HEK293 (cell line): ENCODE results near the gene KIDINS220.

Experiments used
- BCL11B ChIP-seq: fragments of 450-650 bp; formaldehyde crosslinking; IDR thresholded peaks from 2 replicates; pipeline ENCODE4 v1.5.1; 2016; ENCODE audit warnings: low read depth, missing biosample characterization, missing genetic modification characterization
- GLI2 ChIP-seq: fragments of 450-650 bp; formaldehyde crosslinking; IDR thresholded peaks from 2 replicates; pipeline ENCODE4; 2017; ENCODE audit warnings: missing biosample characterization, missing genetic modification characterization, low read depth, borderline replicate concordance
- KLF10 ChIP-seq: fragments of 450-650 bp; IDR thresholded peaks from 2 replicates; pipeline ENCODE4 v1.5.1; 2018; ENCODE audit warnings: missing biosample characterization, mild to moderate bottlenecking, missing genetic modification characterization
- KLF9 ChIP-seq: fragments of 450-650 bp; formaldehyde crosslinking; IDR thresholded peaks from 2 replicates; pipeline ENCODE4 v1.5.1; 2016; ENCODE audit warnings: missing biosample characterization, missing genetic modification characterization, low read depth
- OSR2 ChIP-seq: fragments of 450-650 bp; formaldehyde crosslinking; IDR thresholded peaks from 2 replicates; pipeline ENCODE4 v1.5.1; 2016; ENCODE audit warnings: missing biosample characterization, missing genetic modification characterization
- OVOL3 ChIP-seq: fragments of 450-650 bp; formaldehyde crosslinking; IDR thresholded peaks from 2 replicates; pipeline ENCODE4 v1.5.1; 2016; ENCODE audit warnings: missing biosample characterization, missing genetic modification characterization
- RBAK ChIP-seq: fragments of 450-650 bp; formaldehyde crosslinking; IDR thresholded peaks from 2 replicates; pipeline ENCODE4 v1.5.1; 2016; ENCODE audit warnings: missing biosample characterization, missing genetic modification characterization
- SCRT1 ChIP-seq: fragments of 450-650 bp; formaldehyde crosslinking; IDR thresholded peaks from 2 replicates; pipeline ENCODE4 v1.5.1; 2016; ENCODE audit warnings: missing biosample characterization, missing genetic modification characterization, borderline replicate concordance
- WT1 ChIP-seq: fragments of 450-650 bp; formaldehyde crosslinking; IDR thresholded peaks from 2 replicates; pipeline ENCODE4 v1.5.1; 2016; ENCODE audit warnings: missing biosample characterization, missing genetic modification characterization
- ZBTB17 ChIP-seq: fragments of 450-650 bp; formaldehyde crosslinking; IDR thresholded peaks from 2 replicates; pipeline ENCODE4 v1.5.1; 2016; ENCODE audit warnings: missing biosample characterization, missing genetic modification characterization
- ZBTB48 ChIP-seq: fragments of 450-650 bp; formaldehyde crosslinking; IDR thresholded peaks from 2 replicates; pipeline ENCODE4 v1.5.1; 2016; ENCODE audit warnings: missing biosample characterization, missing genetic modification characterization
- ZFP69B ChIP-seq: fragments of 450-650 bp; formaldehyde crosslinking; IDR thresholded peaks from 2 replicates; pipeline ENCODE4 v1.5.1; 2016; ENCODE audit warnings: missing biosample characterization, missing genetic modification characterization
- ZNF155 ChIP-seq: fragments of 450-650 bp; formaldehyde crosslinking; IDR thresholded peaks from 2 replicates; pipeline ENCODE4 v1.5.1; 2016; ENCODE audit warnings: missing biosample characterization, missing genetic modification characterization
- ZNF169 ChIP-seq: fragments of 450-650 bp; formaldehyde crosslinking; IDR thresholded peaks from 2 replicates; pipeline ENCODE4 v1.5.1; 2016; ENCODE audit warnings: missing biosample characterization, missing genetic modification characterization
- ZNF214 ChIP-seq: fragments of 450-650 bp; formaldehyde crosslinking; IDR thresholded peaks from 2 replicates; pipeline ENCODE4 v1.5.1; 2017; ENCODE audit warnings: missing biosample characterization, mild to moderate bottlenecking, missing genetic modification characterization, borderline replicate concordance
- ZNF223 ChIP-seq: fragments of 450-650 bp; formaldehyde crosslinking; IDR thresholded peaks from 2 replicates; pipeline ENCODE4 v1.5.1; 2016; ENCODE audit warnings: missing biosample characterization, missing genetic modification characterization
- ZNF274 ChIP-seq, 2 experiments: fragments of 200-500 bp in 1 of 2; fragments of 450-650 bp in 1 of 2; sonication (Bioruptor generic) in 1 of 2; formaldehyde crosslinking in 1 of 2; IDR thresholded peaks; 2 replicates each; pipeline versions ENCODE4 v1.5.1 to v1.6.1; 2014 to 2016; ENCODE audit warnings: borderline replicate concordance in 1 of 2, inconsistent platforms in 1 of 2, low read length in 1 of 2, missing biosample characterization in 1 of 2, missing genetic modification characterization in 1 of 2
- ZNF350 ChIP-seq: fragments of 450-650 bp; formaldehyde crosslinking; IDR thresholded peaks from 2 replicates; pipeline ENCODE4 v1.5.0; 2017; ENCODE audit warnings: missing biosample characterization, mild to moderate bottlenecking, missing genetic modification characterization
- ZNF37A ChIP-seq: fragments of 450-650 bp; IDR thresholded peaks from 2 replicates; pipeline ENCODE4 v1.5.1; 2018; ENCODE audit warnings: missing biosample characterization, missing genetic modification characterization
- ZNF416 ChIP-seq: fragments of 450-650 bp; formaldehyde crosslinking; IDR thresholded peaks from 2 replicates; pipeline ENCODE4 v1.5.1; 2016; ENCODE audit warnings: missing biosample characterization, missing genetic modification characterization
- ZNF473 ChIP-seq: fragments of 450-650 bp; formaldehyde crosslinking; IDR thresholded peaks from 2 replicates; pipeline ENCODE4 v1.5.1; 2017; ENCODE audit warnings: missing biosample characterization, missing genetic modification characterization
- ZNF549 ChIP-seq: fragments of 450-650 bp; IDR thresholded peaks from 2 replicates; pipeline ENCODE4 v1.5.1; 2018; ENCODE audit warnings: missing biosample characterization, missing genetic modification characterization, mild to moderate bottlenecking, inconsistent platforms, moderate library complexity
- ZNF555 ChIP-seq: fragments of 450-650 bp; formaldehyde crosslinking; conservative IDR thresholded peaks from 2 replicates; pipeline ENCODE4 v1.5.1; 2017; ENCODE audit warnings: missing biosample characterization, mild to moderate bottlenecking, missing genetic modification characterization, inconsistent platforms
- ZNF600 ChIP-seq: fragments of 450-650 bp; formaldehyde crosslinking; IDR thresholded peaks from 2 replicates; pipeline ENCODE4 v1.5.1; 2016; ENCODE audit warnings: missing biosample characterization, missing genetic modification characterization
- ZNF623 ChIP-seq: fragments of 450-650 bp; formaldehyde crosslinking; IDR thresholded peaks from 2 replicates; pipeline ENCODE4 v1.5.1; 2016; ENCODE audit warnings: missing biosample characterization, missing genetic modification characterization
- ZNF626 ChIP-seq: fragments of 450-650 bp; sonication (Bioruptor Pico); formaldehyde crosslinking; IDR thresholded peaks from 2 replicates; pipeline ENCODE4 v1.5.1; 2018; ENCODE audit warnings: missing biosample characterization, missing genetic modification characterization, inconsistent platforms
- ZNF629 ChIP-seq: fragments of 450-650 bp; formaldehyde crosslinking; IDR thresholded peaks from 2 replicates; pipeline ENCODE4 v1.5.1; 2017; ENCODE audit warnings: missing biosample characterization, missing genetic modification characterization
- ZNF707 ChIP-seq: fragments of 450-650 bp; formaldehyde crosslinking; IDR thresholded peaks from 2 replicates; pipeline ENCODE4 v1.5.1; 2016; ENCODE audit warnings: missing biosample characterization, missing genetic modification characterization
- ZNF747 ChIP-seq: fragments of 450-650 bp; formaldehyde crosslinking; IDR thresholded peaks from 2 replicates; pipeline ENCODE4 v1.5.1; 2016; ENCODE audit warnings: missing biosample characterization, missing genetic modification characterization
- ZNF843 ChIP-seq: fragments of 450-650 bp; formaldehyde crosslinking; IDR thresholded peaks from 2 replicates; pipeline ENCODE4 v1.5.1; 2016; ENCODE audit warnings: missing biosample characterization, missing genetic modification characterization
- TF ChIP-seq, protein P1 (sequence below): fragments of 450-650 bp; formaldehyde crosslinking; IDR thresholded peaks from 2 replicates; pipeline ENCODE4 v1.5.1; 2016; ENCODE audit warnings: missing biosample characterization, missing genetic modification characterization
- TF ChIP-seq, protein P2 (sequence below): IDR thresholded peaks from 2 replicates; pipeline ENCODE4 v1.6.1; 2011; ENCODE audit warnings: mild to moderate bottlenecking, low read depth, low read length, borderline replicate concordance
- TF ChIP-seq, protein P3 (sequence below): fragments of 450-650 bp; formaldehyde crosslinking; IDR thresholded peaks from 2 replicates; pipeline ENCODE4 v1.5.1; 2016; ENCODE audit warnings: missing biosample characterization, missing genetic modification characterization
- TF ChIP-seq, protein P4 (sequence below): fragments of 450-650 bp; formaldehyde crosslinking; IDR thresholded peaks from 2 replicates; pipeline ENCODE4 v1.5.1; 2017; ENCODE audit warnings: missing biosample characterization, missing genetic modification characterization
- TF ChIP-seq, protein P5 (sequence below): fragments of 450-650 bp; formaldehyde crosslinking; IDR thresholded peaks from 2 replicates; pipeline ENCODE4 v1.5.1; 2016; ENCODE audit warnings: missing biosample characterization, missing genetic modification characterization

The KIDINS220 gene

DNA sequence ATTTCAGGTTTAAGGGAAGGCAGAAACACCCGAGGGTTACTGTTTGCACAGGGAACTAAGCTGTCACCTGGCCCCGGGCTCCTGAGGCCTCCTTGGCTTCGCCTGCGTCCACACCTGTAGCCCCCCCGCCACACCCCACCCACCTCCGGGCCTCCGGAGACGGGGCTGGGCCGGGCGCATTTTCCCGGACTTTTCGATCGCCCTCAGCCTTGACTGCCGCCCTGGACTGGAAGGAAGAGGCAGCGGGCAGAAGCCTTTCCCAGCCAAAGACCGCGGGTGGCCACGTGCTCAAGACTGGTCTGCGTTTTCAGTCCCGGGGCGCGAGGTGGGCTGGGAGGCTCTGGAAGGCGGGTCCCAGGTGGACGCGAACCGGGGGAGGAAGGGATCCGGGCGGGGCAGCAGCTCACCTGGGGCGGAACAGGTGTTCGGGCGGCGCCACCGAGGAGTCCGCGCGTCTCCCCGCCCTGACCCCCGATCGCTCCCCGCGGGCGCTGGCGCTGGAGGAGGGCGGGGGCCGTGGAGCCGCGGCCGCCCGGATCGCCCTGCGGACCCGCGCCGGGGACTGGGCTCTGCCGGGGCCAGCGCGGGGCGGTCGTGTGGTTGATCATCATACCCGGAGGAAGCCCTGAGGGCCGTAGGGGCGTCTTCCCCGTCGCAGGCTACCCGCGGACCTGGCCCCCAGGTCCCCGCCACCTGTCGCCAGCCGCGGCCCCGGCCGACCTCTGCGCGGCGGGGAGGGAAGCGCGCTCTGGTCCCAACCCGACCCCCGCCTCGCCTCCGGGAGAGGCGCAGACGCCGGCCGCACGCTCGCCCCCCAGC, 152.3 kb downstream of the KIDINS220 start (continued):
- TF ChIP-seq, protein P1, sequence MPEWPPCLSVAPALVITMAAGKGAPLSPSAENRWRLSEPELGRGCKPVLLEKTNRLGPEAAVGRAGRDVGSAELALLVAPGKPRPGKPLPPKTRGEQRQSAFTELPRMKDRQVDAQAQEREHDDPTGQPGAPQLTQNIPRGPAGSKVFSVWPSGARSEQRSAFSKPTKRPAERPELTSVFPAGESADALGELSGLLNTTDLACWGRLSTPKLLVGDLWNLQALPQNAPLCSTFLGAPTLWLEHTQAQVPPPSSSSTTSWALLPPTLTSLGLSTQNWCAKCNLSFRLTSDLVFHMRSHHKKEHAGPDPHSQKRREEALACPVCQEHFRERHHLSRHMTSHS (tag by site-specific recombination) = no peak
- TF ChIP-seq ZNF600 (no peak), ZNF155 (tag by site-specific recombination) (no peak), OVOL3 (tag by site-specific recombination) (no peak), ZBTB48 (no peak), ZFP69B (tag by site-specific recombination) (no peak), ZNF416 (tag by site-specific recombination) (no peak), GLI2 (tag by site-specific recombination) (no peak), RBAK (tag by site-specific recombination) (no peak), ZNF274 (IDR thresholded peaks at IDR 0.05; ENCODE audit: low read length) (no peak), ZNF274 (tag by site-specific recombination; IDR thresholded peaks at IDR 0.05; ENCODE audit: borderline replicate concordance) (no peak), KLF10 (tag by site-specific recombination) (no peak), ZNF555 (tag by site-specific recombination) (no peak), BCL11B (tag by site-specific recombination) (no peak), ZBTB17 (tag by site-specific recombination) (no peak; the same call in 1 of the 2 replicates), ZNF214 (tag by site-specific recombination) (no peak), ZNF37A (tag by site-specific recombination) (no peak), KLF9 (tag by site-specific recombination) (no peak), ZNF623 (tag by site-specific recombination) (no peak), ZNF473 (tag by site-specific recombination) (no peak), ZNF549 (tag by site-specific recombination) (no peak), SCRT1 (tag by site-specific recombination) (0 out of 2 replicates have a peak, but pooled peaks have one; percentile 34), ZNF747 (no peak), ZNF843 (tag by site-specific recombination) (no peak), WT1 (tag by site-specific recombination) (no peak), ZNF350 (tag by site-specific recombination) (no peak), ZNF629 (tag by site-specific recombination) (no peak), ZNF626 (tag by site-specific recombination) (no peak), ZNF707 (tag by site-specific recombination) (no peak), ZNF223 (no peak), OSR2 (no peak), ZNF169 (tag by site-specific recombination) (no peak)
- TF ChIP-seq, protein P2, sequence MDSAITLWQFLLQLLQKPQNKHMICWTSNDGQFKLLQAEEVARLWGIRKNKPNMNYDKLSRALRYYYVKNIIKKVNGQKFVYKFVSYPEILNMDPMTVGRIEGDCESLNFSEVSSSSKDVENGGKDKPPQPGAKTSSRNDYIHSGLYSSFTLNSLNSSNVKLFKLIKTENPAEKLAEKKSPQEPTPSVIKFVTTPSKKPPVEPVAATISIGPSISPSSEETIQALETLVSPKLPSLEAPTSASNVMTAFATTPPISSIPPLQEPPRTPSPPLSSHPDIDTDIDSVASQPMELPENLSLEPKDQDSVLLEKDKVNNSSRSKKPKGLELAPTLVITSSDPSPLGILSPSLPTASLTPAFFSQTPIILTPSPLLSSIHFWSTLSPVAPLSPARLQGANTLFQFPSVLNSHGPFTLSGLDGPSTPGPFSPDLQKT = no peak
- TF ChIP-seq, protein P3, sequence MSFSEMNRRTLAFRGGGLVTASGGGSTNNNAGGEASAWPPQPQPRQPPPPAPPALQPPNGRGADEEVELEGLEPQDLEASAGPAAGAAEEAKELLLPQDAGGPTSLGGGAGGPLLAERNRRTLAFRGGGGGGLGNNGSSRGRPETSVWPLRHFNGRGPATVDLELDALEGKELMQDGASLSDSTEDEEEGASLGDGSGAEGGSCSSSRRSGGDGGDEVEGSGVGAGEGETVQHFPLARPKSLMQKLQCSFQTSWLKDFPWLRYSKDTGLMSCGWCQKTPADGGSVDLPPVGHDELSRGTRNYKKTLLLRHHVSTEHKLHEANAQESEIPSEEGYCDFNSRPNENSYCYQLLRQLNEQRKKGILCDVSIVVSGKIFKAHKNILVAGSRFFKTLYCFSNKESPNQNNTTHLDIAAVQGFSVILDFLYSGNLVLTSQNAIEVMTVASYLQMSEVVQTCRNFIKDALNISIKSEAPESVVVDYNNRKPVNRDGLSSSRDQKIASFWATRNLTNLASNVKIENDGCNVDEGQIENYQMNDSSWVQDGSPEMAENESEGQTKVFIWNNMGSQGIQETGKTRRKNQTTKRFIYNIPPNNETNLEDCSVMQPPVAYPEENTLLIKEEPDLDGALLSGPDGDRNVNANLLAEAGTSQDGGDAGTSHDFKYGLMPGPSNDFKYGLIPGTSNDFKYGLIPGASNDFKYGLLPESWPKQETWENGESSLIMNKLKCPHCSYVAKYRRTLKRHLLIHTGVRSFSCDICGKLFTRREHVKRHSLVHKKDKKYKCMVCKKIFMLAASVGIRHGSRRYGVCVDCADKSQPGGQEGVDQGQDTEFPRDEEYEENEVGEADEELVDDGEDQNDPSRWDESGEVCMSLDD = no peak
- TF ChIP-seq, protein P4, sequence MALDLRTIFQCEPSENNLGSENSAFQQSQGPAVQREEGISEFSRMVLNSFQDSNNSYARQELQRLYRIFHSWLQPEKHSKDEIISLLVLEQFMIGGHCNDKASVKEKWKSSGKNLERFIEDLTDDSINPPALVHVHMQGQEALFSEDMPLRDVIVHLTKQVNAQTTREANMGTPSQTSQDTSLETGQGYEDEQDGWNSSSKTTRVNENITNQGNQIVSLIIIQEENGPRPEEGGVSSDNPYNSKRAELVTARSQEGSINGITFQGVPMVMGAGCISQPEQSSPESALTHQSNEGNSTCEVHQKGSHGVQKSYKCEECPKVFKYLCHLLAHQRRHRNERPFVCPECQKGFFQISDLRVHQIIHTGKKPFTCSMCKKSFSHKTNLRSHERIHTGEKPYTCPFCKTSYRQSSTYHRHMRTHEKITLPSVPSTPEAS (tag by site-specific recombination) = no peak
- TF ChIP-seq, protein P5, sequence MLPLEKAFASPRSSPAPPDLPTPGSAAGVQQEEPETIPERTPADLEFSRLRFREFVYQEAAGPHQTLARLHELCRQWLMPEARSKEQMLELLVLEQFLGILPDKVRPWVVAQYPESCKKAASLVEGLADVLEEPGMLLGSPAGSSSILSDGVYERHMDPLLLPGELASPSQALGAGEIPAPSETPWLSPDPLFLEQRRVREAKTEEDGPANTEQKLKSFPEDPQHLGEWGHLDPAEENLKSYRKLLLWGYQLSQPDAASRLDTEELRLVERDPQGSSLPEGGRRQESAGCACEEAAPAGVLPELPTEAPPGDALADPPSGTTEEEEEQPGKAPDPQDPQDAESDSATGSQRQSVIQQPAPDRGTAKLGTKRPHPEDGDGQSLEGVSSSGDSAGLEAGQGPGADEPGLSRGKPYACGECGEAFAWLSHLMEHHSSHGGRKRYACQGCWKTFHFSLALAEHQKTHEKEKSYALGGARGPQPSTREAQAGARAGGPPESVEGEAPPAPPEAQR (tag by site-specific recombination) = no peak
